HPDE6-E6E7 (cell line): Measurements from ENCODE around the gene SDE2.
"Not testable (repeated sequence)": the region's sequence is repeated elsewhere in the genome, so short reads cannot be mapped to it uniquely, and the experiment has no call there.

Source experiments
- DNase-seq: peaks from one replicate; pipeline ENCODE4 v3.0.0; 2011; ENCODE audit warnings: missing footprints; ENCODE audit errors: extremely low spot score

Gene SDE2

GRCh38 chr1:225975146-225975545 is 24.0 kb downstream of the SDE2 start:
- not testable (repeated sequence) for DNase-seq

- no peak for DNase-seq
Measured at GRCh38 chr1:225974454-225974853, 24.7 kb downstream of the SDE2 start.

- no peak for DNase-seq
Measured at GRCh38 chr1:225973158-225973557, 26.0 kb downstream of the SDE2 start.

GRCh38 chr1:225972344-225973152 is 26.6 kb downstream of the SDE2 start:
- DNase-seq = no peak

- DNase-seq = not testable (repeated sequence)
Measured at GRCh38 chr1:225970592-225971157, 28.5 kb downstream of the SDE2 start.

- not testable (repeated sequence) for DNase-seq
Measured at GRCh38 chr1:225969751-225970150, 29.4 kb downstream of the SDE2 start.

- DNase-seq = no peak
Measured at GRCh38 chr1:225965231-225965630, 33.9 kb downstream of the SDE2 start.

- no peak for DNase-seq
Measured at GRCh38 chr1:225963735-225964530, 35.2 kb downstream of the SDE2 start.

GRCh38 chr1:225962440-225962975 is 36.6 kb downstream of the SDE2 start:
- no peak for DNase-seq

GRCh38 chr1:225961659-225962439 is 37.3 kb downstream of the SDE2 start:
- DNase-seq = no peak

GRCh38 chr1:225958041-225958440 is 41.1 kb downstream of the SDE2 start:
- no peak for DNase-seq

GRCh38 chr1:225954753-225955152 is 44.4 kb downstream of the SDE2 start:
- no peak for DNase-seq

GRCh38 chr1:225953315-225953714 is 45.8 kb downstream of the SDE2 start:
- no peak for DNase-seq

GRCh38 chr1:225950905-225951497 is 48.1 kb downstream of the SDE2 start:
- DNase-seq = no peak

- no peak for DNase-seq
Measured at GRCh38 chr1:225949041-225949440, 50.1 kb downstream of the SDE2 start.

- no peak for DNase-seq
Measured at GRCh38 chr1:225946803-225947202, 52.3 kb downstream of the SDE2 start.

- DNase-seq = no peak
Measured at GRCh38 chr1:225946082-225946620, 53.0 kb downstream of the SDE2 start.

- DNase-seq = no peak
Measured at GRCh38 chr1:225945564-225945963, 53.6 kb downstream of the SDE2 start.

- DNase-seq = no peak
Measured at GRCh38 chr1:225944951-225945350, 54.2 kb downstream of the SDE2 start.

- no peak for DNase-seq
Measured at GRCh38 chr1:225944387-225944786, 54.8 kb downstream of the SDE2 start.

GRCh38 chr1:225943582-225943981 is 55.6 kb downstream of the SDE2 start:
- DNase-seq = no peak
